ENCODE results near the gene PIEZO1.

DNA sequence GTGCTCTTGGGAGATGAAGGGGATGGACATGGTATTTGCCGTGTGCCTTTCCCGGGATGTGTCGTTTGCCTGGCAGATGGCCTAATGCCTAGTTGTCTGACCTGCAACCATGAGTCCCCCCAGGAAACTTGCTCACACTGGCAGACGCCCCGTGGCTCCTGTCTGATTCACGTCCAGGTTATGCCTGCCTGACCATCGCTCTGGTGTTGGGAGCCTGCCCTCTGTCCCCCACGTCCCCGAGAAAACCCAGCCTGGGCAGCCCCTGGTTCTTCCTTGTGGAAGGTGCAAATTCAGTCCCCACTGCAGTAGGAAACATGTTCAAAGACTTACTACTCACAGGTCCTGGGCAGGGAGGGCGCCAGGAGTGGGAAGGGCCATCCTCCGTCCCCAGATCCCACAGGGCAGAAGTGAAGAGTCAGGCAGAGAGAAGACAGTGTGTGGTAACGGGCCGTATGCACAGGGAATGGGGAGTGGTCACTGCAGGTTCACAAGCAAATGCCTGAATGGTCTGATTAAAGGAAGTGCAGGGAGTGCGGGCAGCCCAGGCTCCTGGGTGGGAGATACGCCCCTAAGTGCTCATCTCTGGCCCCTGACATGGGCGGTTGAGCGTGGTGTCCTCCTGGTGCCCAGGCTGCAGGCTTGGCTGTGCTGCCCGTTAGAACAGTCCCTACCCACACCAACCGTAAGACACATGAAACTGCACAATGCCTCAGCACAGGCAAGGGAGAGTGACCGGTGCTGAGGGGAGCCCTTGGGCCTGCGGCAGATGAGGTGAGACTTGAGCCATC, 94.5 kb downstream of the PIEZO1 start:
- TF ChIP-seq, protein P1, sequence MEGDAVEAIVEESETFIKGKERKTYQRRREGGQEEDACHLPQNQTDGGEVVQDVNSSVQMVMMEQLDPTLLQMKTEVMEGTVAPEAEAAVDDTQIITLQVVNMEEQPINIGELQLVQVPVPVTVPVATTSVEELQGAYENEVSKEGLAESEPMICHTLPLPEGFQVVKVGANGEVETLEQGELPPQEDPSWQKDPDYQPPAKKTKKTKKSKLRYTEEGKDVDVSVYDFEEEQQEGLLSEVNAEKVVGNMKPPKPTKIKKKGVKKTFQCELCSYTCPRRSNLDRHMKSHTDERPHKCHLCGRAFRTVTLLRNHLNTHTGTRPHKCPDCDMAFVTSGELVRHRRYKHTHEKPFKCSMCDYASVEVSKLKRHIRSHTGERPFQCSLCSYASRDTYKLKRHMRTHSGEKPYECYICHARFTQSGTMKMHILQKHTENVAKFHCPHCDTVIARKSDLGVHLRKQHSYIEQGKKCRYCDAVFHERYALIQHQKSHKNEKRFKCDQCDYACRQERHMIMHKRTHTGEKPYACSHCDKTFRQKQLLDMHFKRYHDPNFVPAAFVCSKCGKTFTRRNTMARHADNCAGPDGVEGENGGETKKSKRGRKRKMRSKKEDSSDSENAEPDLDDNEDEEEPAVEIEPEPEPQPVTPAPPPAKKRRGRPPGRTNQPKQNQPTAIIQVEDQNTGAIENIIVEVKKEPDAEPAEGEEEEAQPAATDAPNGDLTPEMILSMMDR (conservative IDR thresholded peaks at IDR 0.05 in 1 of 2, IDR thresholded peaks at IDR 0.05 in 1 of 2; ENCODE audit: extremely low read depth in 1 of 2, insufficient read depth in 1 of 2, low read depth in 1 of 2, low read length in 2 of 2), result no peak
- no peak for TF ChIP-seq EZH2 (IDR thresholded peaks at IDR 0.05; ENCODE audit: borderline replicate concordance, low read length)

Measured in mammary epithelial cell (primary cell).